ENCODE data around the gene GPR183.

GPR183 gene

GRCh38 chr13:99289674-99290337, 17.4 kb downstream of the GPR183 start:
- H3K27ac ChIP-seq: no peak overlapping the region
- no peak for TF ChIP-seq CTCF (conservative IDR thresholded peaks at IDR 0.05)

- no peak for TF ChIP-seq CTCF (conservative IDR thresholded peaks at IDR 0.05)
These were observed 17.9 kb downstream of the GPR183 start for GRCh38 chr13:99289271-99289670.

GRCh38 chr13:99288089-99288488, 19.1 kb downstream of the GPR183 start:
- H3K27ac ChIP-seq: no peak overlapping the region
- TF ChIP-seq CTCF (conservative IDR thresholded peaks at IDR 0.05): no peak

More at GRCh38 chr13:99289271-99289670, 17.9 kb downstream of the GPR183 start:
- no peak overlapping the region for H3K27ac ChIP-seq

GRCh38 chr13:99287551-99287950, 19.6 kb downstream of the GPR183 start:
- no peak overlapping the region for H3K27ac ChIP-seq
- no peak for TF ChIP-seq CTCF (conservative IDR thresholded peaks at IDR 0.05)

- H3K27ac ChIP-seq: no peak overlapping the region
- TF ChIP-seq CTCF (conservative IDR thresholded peaks at IDR 0.05): no peak
These were observed 21.6 kb downstream of the GPR183 start for GRCh38 chr13:99285432-99286182.

- TF ChIP-seq CTCF (conservative IDR thresholded peaks at IDR 0.05): no peak
- peak overlapping the region; percentile 24; the same call in 1 of the 2 replicates for H3K27ac ChIP-seq
These were observed 24.7 kb downstream of the GPR183 start for GRCh38 chr13:99282264-99283231.

Measured in VCaP (cell line).